HG02981 (cell line): Measurements from ENCODE around the gene NCK2.
A peak's percentile ranks its signal among the peaks of the same experiment; 100 is the strongest.

Experiments used
- ATAC-seq: cut with Tn5 transposase; IDR thresholded peaks from one replicate; pipeline ENCODE4 v1.9.1; 2021; ENCODE audit warnings: mild to moderate bottlenecking, moderate library complexity; ENCODE audit not compliant: unreplicated experiment

Gene NCK2

GRCh38 chr2:105910497-105911238 lies 166.0 kb downstream of the NCK2 start:
- ATAC-seq: no peak

- no peak for ATAC-seq
Measured at GRCh38 chr2:105911425-105911824, 166.7 kb downstream of the NCK2 start.

- no peak for ATAC-seq
Measured at GRCh38 chr2:105912081-105912480, 167.4 kb downstream of the NCK2 start.

GRCh38 chr2:105915005-105915558 lies 170.4 kb downstream of the NCK2 start:
- peak; percentile 62 for ATAC-seq

- no peak for ATAC-seq
Measured at GRCh38 chr2:105917226-105917625, 172.5 kb downstream of the NCK2 start.

GRCh38 chr2:105917688-105918087 lies 173.0 kb downstream of the NCK2 start:
- ATAC-seq: no peak

- ATAC-seq: no peak
Measured at GRCh38 chr2:105919191-105919811, 174.6 kb downstream of the NCK2 start.

- ATAC-seq: no peak
Measured at GRCh38 chr2:105919826-105920225, 175.1 kb downstream of the NCK2 start.

GRCh38 chr2:105924271-105924670 lies 179.6 kb downstream of the NCK2 start:
- no peak for ATAC-seq

- ATAC-seq: no peak
Measured at GRCh38 chr2:105924932-105925331, 180.2 kb downstream of the NCK2 start.

GRCh38 chr2:105925390-105925789 lies 180.7 kb downstream of the NCK2 start:
- no peak for ATAC-seq

GRCh38 chr2:105926960-105927678 lies 182.4 kb downstream of the NCK2 start:
- ATAC-seq: no peak

GRCh38 chr2:105928086-105928485 lies 183.4 kb downstream of the NCK2 start:
- no peak for ATAC-seq

- ATAC-seq: no peak
Measured at GRCh38 chr2:105928563-105928962, 183.9 kb downstream of the NCK2 start.

GRCh38 chr2:105929516-105929915 lies 184.8 kb downstream of the NCK2 start:
- ATAC-seq: no peak

- no peak for ATAC-seq
Measured at GRCh38 chr2:105932582-105932981, 187.9 kb downstream of the NCK2 start.

- ATAC-seq: no peak
Measured at GRCh38 chr2:105933906-105934305, 189.2 kb downstream of the NCK2 start.

- no peak for ATAC-seq
Measured at GRCh38 chr2:105934467-105934866, 189.8 kb downstream of the NCK2 start.

- ATAC-seq: no peak
Measured at GRCh38 chr2:105935063-105935462, 190.4 kb downstream of the NCK2 start.

- no peak for ATAC-seq
Measured at GRCh38 chr2:105936954-105937353, 192.2 kb downstream of the NCK2 start.

GRCh38 chr2:105937498-105938097 lies 192.9 kb downstream of the NCK2 start:
- ATAC-seq: no peak
